NCI-H345 (cell line): Measurements from ENCODE around the gene AIG1.
"Not testable (repeated sequence)": the region's sequence is repeated elsewhere in the genome, so short reads cannot be mapped to it uniquely, and the experiment has no call there.

ENCODE experiments used
- DNase-seq: peaks from one replicate; lab custom pipeline; 2025; lab: John Stamatoyannopoulos, UW

AIG1 gene

DNA sequence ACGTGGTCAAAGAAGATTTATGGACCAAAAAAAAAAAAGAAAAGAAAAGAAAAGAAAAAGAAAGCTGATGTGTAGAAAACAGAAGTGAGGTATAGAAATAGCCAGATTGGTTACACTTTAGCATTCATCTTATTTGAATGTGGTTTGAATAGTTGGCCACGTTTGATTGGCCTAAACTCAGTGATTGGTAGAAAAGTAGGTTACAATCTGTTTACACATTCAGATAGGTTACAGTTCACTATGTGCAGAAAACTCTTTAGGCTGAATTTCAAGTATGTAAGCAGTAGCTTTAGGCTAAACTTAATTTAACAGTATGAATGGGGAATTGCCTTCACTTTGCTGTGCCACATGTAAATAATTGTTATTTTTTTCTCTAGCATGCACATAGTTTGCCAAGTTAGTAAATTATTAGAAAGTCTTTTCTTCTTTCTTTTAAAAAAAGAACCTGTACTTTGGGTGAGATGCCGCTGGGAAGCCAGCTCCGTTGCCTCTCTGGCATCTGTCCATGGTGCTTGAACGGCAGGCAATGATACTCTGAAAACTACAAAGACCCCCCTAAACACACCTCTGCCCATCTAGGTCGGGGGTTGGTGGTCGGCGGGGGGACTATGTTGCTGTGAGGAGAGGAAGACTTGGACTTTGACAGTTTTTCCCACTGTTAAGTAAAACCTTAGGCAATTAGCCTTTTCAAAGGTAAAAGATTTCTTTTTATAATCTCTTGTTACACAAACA, 173.0 kb downstream of the AIG1 start:
- DNase-seq, result no peak

DNA sequence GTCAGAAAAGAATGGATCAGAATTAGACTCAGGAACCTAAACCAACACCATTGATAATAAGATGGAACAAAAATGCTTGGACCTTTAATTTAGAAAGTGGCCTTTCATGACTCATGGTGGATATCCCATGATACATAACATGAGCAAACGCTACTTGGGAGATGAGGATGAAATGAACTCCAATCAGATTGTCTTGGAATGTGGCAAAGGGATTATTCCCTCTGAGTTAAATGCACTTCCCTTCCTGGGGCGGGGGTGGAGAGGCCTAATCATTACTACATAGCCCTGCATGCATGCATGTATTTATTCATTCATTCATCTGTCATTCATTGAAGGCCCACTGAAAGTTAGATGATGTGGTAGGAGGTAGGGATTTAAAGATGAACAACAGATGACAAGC, 174.0 kb downstream of the AIG1 start:
- no peak for DNase-seq

DNA sequence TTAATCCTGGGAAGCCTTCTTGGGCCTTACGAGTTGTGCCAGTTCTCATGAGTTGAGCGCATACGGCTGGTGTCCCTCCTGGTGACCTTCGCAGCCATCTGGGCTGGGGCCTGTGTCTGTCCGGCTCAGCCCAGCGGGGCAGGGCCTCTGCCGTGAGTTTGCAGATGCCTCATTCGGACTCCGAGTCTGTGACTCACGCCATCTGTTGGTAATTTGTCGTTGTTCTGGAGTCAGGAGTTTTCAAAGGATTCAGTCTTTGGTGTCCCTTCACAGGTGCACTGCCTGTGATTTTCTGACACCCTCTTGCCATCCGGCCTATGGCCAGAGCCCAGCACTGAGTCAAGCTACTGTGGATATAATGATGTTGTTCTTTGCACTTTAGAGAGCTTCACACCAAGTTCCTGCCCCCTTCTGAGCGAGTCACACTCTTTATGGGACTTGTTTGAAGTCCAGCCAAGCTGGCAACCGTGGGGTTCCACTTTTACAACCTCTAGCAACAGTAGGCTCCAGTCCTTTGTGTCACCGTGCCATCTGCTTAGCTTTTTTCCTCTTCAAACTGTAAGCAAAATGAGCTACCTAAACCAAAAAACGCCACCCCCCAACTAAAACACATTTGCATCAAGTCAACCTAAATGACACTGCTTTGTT, 175.6 kb downstream of the AIG1 start:
- no peak for DNase-seq

DNA sequence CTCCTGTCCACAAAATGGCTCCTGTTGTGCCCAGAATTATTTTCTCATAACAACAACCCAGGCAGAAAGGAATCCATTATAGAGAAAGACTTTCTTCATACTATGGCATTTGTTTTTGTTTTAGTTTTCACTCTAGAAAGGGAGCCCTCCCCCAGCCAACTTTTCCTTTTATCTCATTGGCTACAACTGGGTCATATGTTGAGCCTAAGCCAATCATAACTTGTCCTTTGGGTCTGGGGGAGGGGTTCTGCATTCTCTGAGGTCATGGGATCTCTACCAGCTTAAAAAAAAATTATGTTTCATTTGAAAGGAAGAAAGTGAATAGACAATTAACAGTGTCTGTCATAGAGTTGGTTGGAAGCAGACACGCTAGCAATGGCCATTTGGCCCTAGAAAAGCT, 177.6 kb downstream of the AIG1 start:
- DNase-seq, result no peak

DNA sequence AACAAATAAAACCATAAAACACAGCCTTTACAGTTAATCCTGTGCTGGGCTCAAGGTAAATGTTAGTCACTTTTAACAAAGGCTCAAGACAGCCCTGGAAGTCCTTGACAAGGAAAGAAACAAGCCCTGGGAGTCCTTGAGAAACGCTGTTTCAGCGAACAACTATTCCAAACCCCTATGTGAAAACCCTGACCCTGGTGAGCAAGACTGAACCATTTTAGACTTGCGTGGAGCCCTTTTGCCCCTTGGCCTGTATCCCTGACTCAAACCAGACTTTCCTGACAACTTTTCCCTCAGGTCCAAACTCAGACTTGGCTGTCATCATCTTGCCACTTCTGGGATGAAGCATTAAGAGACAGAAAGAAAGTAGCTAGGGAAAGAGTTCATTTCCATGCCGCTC, 180.4 kb downstream of the AIG1 start:
- DNase-seq, result no peak

DNA sequence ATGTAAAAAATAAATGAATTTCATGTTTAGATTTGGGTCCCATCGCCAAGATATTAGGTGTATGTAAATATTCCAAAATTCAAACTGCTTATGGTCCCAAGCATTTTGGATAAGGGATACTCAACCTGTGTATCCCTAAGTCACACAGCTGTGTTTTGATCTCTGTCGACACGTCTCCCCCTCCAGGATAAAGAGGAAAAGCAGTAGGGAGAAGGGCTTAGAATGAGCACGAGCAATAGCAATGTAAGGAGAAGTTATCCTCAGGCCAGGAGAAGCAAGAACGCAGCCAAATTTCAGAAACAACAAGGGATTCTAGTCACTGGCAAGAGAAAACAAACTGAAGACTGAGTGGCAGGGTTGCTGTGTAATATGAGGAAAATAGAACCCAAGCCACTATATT, 181.2 kb downstream of the AIG1 start:
- no peak for DNase-seq

DNA sequence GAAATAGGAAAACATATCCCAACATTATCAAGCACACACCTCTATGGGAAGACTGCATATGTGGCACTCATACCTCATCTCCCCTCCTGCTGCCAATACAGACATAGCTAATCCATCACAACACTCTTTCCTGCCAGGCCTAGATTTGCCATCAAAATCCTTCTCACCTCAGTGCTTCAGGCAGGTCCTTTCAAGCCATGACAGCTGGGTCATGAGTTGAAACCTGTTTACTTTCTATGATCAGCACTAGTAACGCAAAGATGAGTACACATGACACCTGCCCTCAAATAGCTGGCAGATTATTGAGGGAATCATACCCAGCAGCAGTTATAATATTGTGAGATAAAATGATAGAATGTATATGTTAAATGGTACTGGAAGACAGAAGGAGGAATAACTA, 183.1 kb downstream of the AIG1 start:
- no peak for DNase-seq

DNA sequence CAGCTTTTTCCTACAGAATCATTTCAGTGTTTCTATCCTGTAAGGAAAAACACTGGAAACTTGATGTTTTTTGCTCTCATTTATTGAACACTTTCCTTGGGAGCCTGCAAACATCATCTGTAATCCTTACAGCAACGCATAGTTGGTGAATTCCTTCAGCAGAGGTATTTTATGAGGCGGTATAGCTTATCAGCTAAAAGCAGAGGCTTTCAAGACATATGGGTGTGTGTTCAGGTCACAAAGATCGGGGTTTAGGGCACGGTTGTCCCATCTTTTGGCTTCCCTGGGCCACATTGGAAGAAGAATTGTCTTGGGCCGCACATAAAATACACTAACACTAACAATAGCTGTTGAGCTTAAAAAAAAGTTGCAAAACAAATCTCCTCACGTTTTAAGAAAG, 185.0 kb downstream of the AIG1 start:
- no peak for DNase-seq

DNA sequence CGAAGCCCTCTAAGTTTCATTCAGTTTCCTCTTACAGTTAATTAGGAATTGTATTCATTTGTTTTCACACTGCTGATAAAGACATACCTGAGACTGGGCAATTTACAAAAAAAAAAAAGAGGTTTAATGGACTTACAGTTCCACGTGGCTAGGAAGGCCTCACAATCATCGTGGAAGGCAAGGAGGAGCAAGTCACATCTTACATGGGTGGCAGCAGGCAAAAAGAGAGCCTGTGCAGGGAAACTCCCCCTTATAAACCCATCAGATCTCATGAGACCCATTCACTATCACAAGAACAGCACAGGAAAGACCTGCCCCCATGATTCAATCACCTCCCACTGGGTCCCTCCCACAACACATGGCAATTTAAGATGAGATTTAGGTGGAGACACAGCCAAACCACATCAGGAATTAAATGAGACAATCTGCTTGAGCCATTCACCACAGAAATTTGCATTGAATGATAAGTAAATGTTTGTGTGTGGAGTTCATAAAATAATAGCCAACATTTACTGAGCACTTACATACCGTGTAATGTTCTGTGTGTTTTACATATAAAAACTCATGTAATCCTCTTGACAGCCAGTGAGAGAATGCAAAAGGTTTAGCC, 185.6 kb downstream of the AIG1 start:
- not testable (repeated sequence) for DNase-seq

DNA sequence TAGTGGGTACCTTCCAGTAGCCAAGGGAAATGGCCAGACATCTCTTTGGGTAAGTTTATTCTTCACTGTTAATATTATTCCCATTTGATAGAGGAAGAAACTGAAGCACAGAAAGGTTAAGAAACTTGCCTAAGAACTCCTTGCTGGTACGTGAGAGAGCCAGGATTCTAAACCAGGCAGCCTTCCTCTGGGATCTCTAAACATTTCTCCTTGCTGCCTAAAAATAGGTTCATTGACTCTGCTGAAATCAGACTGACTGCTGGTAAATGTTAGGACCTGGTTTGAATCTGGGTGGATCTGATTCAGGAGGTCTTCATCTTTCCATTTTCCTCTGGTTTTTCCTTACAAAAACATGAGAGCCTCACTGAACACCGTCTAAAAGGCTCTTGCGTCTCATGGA, 186.9 kb downstream of the AIG1 start:
- no peak for DNase-seq

DNA sequence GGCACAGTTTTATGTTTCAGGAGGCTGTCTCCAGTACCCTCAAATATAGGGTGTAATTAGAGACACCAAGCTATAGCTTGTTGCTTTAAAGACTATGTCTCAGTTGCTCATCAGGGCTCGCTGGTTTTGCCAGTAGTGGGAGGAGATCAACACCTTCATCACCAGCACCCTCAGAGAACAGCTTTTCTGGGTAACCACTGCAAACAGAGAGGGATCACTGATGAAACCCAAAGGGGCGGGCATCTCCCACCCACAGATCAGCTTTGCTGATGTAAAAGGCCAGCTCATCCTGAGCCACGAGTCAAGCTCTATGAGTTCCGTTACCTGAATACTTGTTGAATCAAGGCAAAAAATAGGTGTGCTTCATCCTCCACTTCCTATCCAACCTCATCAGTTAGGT, 187.7 kb downstream of the AIG1 start:
- no peak for DNase-seq

DNA sequence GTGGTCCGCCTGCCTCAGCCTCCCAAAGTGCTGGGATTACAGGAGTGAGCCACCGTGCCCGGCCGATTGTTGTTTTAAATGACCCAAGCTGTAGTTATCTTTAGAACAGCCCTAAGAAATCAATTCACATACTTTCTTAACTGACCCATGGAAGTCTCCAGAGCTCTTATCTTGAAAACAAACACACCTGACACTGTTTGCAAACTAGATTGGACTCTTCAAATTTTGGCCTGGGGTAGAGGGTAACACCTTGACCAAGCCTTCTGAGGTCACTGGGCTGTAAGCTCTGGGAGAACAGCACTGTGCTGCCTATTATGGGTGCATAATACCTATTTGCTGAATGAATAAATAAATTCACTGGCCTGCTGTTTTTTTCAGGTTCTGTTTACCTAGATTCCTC, 190.6 kb downstream of the AIG1 start:
- no peak for DNase-seq

DNA sequence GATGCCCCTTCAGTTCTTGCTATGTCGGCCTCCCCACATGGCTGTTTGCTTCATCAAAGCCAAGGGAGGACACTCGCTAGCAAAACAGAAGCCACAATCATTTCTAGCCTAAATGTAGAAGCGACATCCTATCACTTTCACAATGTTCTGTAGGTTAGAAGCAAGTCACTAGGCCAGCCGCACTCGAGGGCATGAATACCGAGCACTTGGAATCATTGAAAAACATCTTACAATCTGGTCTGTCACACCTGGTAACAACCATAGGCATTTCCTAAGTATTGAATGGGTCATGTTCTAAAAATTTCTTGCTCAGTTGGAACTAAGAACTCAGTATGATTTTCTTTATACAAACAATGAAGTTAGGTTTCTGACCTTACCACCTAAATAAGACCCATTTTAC, 192.3 kb downstream of the AIG1 start:
- DNase-seq, result no peak

DNA sequence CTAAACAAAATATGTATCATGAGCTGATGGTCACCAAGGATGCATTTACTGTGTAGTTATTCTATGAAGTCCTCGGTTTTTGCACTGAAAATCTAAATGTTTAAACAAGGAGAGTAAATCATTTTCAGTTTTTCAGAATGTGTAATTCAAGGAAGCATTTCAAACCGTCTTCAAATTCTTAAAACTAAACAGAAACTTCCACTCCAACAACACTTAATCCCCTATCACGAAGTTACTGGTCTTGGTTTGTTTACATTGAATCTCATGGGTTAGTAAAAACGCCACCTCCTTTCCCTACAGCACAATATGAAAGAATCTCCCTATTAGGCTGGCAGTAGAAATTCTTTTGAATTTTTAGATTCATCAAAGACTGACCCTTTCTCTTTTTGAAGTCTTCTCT, 192.9 kb downstream of the AIG1 start:
- no peak for DNase-seq

DNA sequence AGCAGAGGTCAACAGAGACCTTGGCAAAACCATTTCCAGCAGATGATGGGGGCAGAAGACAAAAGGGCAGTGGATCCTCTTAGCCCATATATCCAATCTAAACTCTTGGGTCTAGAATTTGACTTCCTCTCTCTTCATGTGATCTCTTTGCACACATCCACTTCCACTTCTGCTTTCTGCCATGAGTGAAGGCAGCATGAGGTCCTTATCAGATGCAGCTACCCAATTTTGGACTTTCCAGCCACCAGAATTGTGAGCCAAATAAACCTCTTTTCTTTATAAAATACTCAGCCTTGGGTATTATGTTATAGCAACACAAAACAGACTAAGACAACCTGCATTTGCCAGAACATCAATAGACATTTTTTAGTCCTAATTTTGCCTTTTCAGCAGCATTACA, 198.3 kb downstream of the AIG1 start:
- no peak for DNase-seq

DNA sequence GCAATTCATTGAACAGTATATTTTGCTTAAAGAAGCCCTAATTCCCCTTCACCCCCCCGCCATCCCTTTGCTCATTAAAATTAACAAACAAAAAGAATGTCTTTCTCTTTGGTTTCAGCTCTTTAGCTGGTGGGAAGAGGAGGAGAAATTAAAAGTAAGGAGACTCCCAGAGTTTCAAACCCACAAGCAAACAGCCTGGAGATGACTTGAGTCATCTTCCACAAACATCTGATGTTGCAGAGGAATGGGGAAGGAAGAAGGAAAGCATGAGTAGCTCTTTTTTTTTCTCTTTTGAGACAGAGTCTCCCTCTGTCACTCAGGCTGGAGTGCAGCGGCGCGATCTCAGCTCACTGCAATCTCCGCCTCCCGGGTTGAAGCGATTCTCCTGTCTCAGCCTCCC, 200.2 kb downstream of the AIG1 start:
- DNase-seq, result no peak

DNA sequence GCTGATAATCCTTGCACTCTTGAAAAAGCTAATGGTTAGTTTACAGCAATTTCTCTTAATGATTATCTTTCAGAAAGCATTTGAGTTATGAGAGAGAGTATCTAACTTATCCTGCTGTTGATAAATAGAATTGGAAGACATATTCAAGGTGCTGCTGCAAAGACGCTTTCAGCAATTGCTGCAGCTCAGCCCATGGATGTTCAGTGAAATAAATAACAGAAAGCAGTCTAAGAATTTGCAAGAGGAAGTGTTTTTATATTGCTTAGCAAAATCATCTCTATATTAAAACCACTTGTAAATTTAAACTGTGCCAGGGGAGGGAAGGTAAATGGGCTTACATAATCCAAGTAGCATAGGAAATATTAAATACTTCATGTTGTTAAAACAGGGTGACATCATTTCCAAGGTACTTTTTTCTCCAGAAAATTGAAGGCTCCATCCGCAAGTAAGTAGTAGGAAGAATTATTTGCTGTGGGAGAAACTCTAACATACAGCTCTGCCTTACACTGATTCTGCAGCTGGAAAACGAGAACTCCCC, 201.3 kb downstream of the AIG1 start:
- DNase-seq, result no peak

DNA sequence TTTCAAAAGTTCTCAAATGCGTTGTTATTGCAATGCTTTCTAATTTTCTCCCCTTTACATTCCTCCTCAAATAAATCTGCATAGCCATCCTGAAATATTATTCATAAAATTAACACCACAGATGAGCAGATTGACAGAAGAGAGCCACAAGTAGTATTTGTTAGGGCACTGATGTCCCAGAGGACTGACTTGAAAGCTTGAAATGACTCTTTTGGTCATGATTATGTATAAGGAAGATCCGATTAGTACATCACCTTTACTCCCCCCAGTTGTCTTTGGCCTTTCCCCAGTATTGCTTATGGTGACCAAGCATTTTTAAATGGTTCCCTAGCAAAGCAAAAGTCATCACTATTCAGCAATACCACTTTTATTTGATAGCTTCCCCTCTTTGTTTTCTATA, 202.2 kb downstream of the AIG1 start:
- DNase-seq, result no peak

DNA sequence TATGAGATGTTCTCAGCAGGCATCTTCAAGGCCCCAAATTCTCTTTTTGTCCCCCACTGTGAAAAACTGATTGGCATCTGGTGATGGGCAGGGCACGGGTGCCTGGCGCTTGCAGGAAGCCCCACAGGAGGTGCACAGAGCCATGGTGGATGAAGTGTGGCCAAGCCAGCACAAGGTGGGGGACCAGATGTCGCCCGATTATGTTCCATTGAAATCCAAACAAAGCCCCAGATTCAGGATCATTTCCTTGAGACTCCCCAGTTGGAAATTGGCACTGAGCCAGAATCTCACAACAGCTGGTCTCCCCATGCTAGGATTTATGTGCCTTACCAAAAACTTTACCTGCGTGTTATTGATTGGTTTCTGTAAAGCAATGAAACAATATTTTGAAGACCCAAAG, 203.7 kb downstream of the AIG1 start:
- DNase-seq, result peak; percentile 58

DNA sequence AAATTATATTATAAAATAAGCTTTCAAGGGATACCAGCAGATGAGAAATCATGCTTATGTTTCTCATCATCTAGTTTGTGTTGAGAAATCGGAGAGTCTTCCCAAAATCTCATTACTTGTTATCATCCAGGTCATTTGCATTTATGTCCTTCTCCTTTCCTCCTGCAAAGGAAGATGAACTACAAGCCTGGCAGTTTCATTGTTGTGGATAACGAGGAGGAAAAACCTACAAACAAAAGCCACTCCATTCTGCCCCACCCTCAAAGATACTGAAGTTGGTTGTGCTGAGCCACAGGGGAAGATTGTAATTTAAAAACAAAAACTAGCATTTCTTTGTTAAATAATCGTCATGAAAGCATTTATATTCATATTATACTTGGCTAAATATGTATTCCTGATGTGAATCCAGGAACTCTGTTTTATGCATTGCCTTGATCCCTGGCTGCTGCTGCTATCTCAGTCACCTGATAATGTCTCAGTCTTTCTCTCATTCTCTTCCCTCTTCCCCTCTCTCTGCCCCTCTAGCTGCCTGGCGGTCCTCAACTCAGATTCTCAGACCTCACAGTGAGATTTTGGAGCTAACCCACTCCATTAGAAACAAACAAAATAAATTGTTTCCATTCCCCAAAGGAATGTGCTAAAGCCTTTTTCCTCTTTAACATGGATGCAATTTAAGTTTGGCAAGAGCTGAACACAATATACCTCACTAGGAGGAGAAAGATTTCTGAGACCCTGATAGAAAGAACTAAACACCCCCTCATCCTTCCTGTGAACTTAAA, 204.5 kb downstream of the AIG1 start:
- no peak for DNase-seq

DNA sequence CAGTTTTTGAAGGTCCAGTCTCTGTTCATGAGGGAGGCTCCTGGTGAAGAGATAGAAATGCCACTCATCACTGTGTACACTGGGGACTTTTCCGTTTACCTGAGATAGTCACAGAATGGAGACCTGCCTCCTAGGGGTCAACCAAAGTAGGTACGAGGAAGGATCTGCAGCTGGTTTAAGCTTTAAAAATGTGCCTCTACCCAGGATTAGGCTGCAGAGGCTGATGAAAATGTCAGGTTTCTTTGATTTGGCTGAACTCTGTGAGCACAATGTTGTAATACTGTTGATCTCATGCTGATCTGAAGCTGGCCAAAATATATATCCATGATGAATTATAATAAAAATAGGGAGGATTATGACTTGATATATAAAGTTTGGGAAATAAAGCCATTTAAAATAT, 207.1 kb downstream of the AIG1 start:
- DNase-seq, result no peak

DNA sequence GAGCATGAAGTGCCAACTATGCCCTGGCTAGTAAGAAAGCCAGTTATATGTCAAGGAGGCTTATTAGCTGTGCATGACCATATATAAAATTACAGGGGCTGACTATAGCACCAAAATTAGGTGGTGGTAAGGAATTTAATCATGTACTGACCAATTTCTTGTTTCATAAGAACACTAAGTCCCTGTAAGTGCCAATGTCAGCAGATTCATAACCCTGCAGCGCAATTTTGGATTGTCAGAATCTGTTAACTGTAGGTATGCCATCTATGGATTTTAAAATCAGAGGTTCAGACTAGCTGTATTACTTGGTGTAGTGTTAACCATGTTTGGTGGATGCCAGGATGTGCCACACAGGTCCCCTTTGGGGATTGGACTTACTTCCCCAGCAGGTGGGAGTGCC, 207.8 kb downstream of the AIG1 start:
- DNase-seq, result no peak

DNA sequence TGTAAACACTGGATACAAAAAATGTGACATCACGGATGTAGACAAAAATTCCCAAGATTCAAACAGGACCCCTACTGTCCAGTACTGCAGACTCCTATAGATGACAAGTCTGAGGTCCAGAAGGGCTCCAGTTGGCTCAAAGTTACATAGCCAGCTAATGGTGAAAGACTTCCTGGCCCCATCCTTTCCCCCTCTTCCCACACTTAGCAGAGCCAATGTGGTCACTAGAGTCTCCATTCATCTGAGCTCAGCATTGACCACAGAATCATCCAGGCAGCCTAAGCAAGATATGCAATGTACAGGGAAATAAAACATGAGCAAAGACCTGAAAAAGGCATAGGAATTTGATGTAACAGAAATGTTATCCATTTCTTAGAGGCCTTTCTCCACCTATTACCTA, 209.3 kb downstream of the AIG1 start:
- DNase-seq, result no peak
